Measurements from ENCODE around the gene DUSP28. TPM values are rescaled to one million over a fixed set of nuclear protein-coding genes. Genes with fewer than 3 reads are reported as not detected.

DUSP28 gene
- total and polyA plus RNA-seq, 2 of the 8 experiments (the other 6 are each of a cell fraction or from before 2014, with no cell fraction given), result 2.1 to 2.3 TPM

- Histone ChIP-seq H3K36me3 (ENCODE audit: control insufficient read depth in 2 of 4, insufficient read depth in 4 of 4, low read length in 3 of 4) (no peaks in the 10 kb centered on the region; a peak in 2 of 8 replicates), H2BK12ac (ENCODE audit: low read depth, low read length) (no peak overlapping the region), H2AFZ (ENCODE audit: low read length) (no peak overlapping the region), H3K14ac (ENCODE audit: insufficient read length) (no peak overlapping the region), H3K4me1 (replicated peaks in 1 of 4; ENCODE audit: control insufficient read depth in 3 of 4, insufficient read depth in 4 of 4, low read length in 3 of 4) (no peaks in the 10 kb centered on the region), H3K23me2 (ENCODE audit: low read depth, low read length) (peaks cover 7% of the 10 kb centered on the region; the same call in 1 of the 2 replicates), H3K4ac (replicated peaks; ENCODE audit: insufficient read length, low read depth, low read length) (no peak overlapping the region), H3K27ac (ENCODE audit: low read depth, low read length) (no peak overlapping the region), H3K9me3 (ENCODE audit: insufficient read depth in 2 of 2, low read depth in 1 of 2, low read length in 1 of 2) (peaks cover 40 to 65% of the 10 kb centered on the region in 2 experiments), H4K20me1 (replicated peaks in 1 of 2; ENCODE audit: control insufficient read depth in 1 of 2, insufficient read depth in 2 of 2, low read length in 2 of 2) (peaks cover 0 to 1% of the 10 kb centered on the region in 2 experiments), H4K8ac (ENCODE audit: extremely low read depth, insufficient read depth, low read length) (no peak overlapping the region), H3K79me1 (ENCODE audit: low read depth, low read length) (no peaks in the 10 kb centered on the region; the same call in 1 of the 2 replicates), H3K18ac (ENCODE audit: extremely low read depth, low read length) (no peak overlapping the region), H2BK5ac (ENCODE audit: low read depth, low read length) (no peak overlapping the region), H3K79me2 (ENCODE audit: control insufficient read depth in 1 of 2, insufficient read depth in 2 of 2, low read length in 2 of 2) (no peaks in the 10 kb centered on the region), H2BK15ac (ENCODE audit: low read length) (no peak overlapping the region), H2AK5ac (ENCODE audit: low read depth, low read length) (no peak overlapping the region), H2BK20ac (ENCODE audit: low read length) (no peak overlapping the region), H4K91ac (replicated peaks; ENCODE audit: insufficient read length, low read length) (no peak overlapping the region), H2BK120ac (replicated peaks; ENCODE audit: low read depth, low read length) (no peak overlapping the region), H3K9ac (replicated peaks in 1 of 4; ENCODE audit: extremely low read depth in 1 of 4, low read depth in 3 of 4, low read length in 3 of 4) (no peak overlapping the region), H3K23ac (ENCODE audit: insufficient read length) (no peak overlapping the region), H3K27me3 (replicated peaks in 1 of 4; ENCODE audit: control insufficient read depth in 3 of 4, extremely low read depth in 1 of 4, insufficient read depth in 3 of 4, low read length in 3 of 4) (no peaks in the 10 kb centered on the region), H3K4me2 (ENCODE audit: insufficient read depth in 1 of 2, low read depth in 2 of 2, low read length in 2 of 2) (no peak overlapping the region), H4K5ac (ENCODE audit: insufficient read length, low read depth, low read length) (no peak overlapping the region), H3K4me3 (ENCODE audit: extremely low read depth in 1 of 4, insufficient read depth in 2 of 4, low read depth in 3 of 4, low read length in 4 of 4) (no peak overlapping the region), H3K56ac (replicated peaks; ENCODE audit: insufficient read length, low read depth, low read length) (no peak overlapping the region)
- ChIA-PET CTCF (ENCODE audit: partially characterized antibody) (interaction anchor here (0.5 to 1.8 kb wide), 3 partner anchors 15 to 51 kb away, joined by 3 to 6 read pairs (median 3); no protein-coding TSS in a partner anchor), POLR2A (ENCODE audit: partially characterized antibody) (interaction anchor here (1.6 kb wide), 1 partner anchor 9 kb away, joined by 3 read pairs; no protein-coding TSS in a partner anchor)
- WGBS, 2 experiments (ENCODE audit: extremely low coverage in 1 of 2, insufficient coverage in 1 of 2, insufficient read length in 1 of 2, insufficient replicate concordance in 2 of 2, low coverage in 1 of 2, low lambda C conversion rate in 2 of 2, missing lambda C conversion rate in 1 of 2), result 84% methylated on average over 13 of the region's 13 CpGs; no CpG with 5 or more reads in 1 of the 2 experiments
- DNase-seq (ENCODE audit: low read depth in 1 of 2, low spot score in 2 of 2), result no peak
- FAIRE-seq, result no peak
- TF ChIP-seq POU5F1 (IDR thresholded peaks at IDR 0.05; ENCODE audit: low read depth, low read length), result no peak
- TF ChIP-seq CHD2 (IDR thresholded peaks at IDR 0.05; ENCODE audit: low read length), result no peak
- no peak for TF ChIP-seq GABPA (IDR thresholded peaks at IDR 0.05; ENCODE audit: borderline replicate concordance, insufficient read depth, low read length)
- no peak for TF ChIP-seq SIRT6 (IDR thresholded peaks at IDR 0.05; ENCODE audit: low read length)
- no peak for TF ChIP-seq ZNF274 (IDR thresholded peaks at IDR 0.05; ENCODE audit: borderline replicate concordance, extremely low read depth, low read length)
- no peak for TF ChIP-seq TAF1 (IDR thresholded peaks at IDR 0.05; ENCODE audit: low read depth, low read length)
- TF ChIP-seq KDM4A (IDR thresholded peaks at IDR 0.05; ENCODE audit: low read depth, low read length, severe bottlenecking), result no peak
- TF ChIP-seq KDM1A (IDR thresholded peaks at IDR 0.05; ENCODE audit: borderline replicate concordance, low read length), result no peak
- TF ChIP-seq BRCA1 (IDR thresholded peaks at IDR 0.05; ENCODE audit: low read depth, low read length), result no peak
- TF ChIP-seq NANOG (IDR thresholded peaks at IDR 0.05; ENCODE audit: insufficient read depth, low read depth, low read length, poor library complexity, severe bottlenecking), result no peak
- TF ChIP-seq CEBPB (IDR thresholded peaks at IDR 0.05; ENCODE audit: low read depth, low read length), result no peak
- no peak for TF ChIP-seq SAP30 (IDR thresholded peaks at IDR 0.05; ENCODE audit: insufficient read depth, insufficient replicate concordance, low read length)
- no peak for TF ChIP-seq BACH1 (IDR thresholded peaks at IDR 0.05; ENCODE audit: low read length)
- TF ChIP-seq TAF7 (optimal IDR thresholded peaks at IDR 0.05; ENCODE audit: borderline replicate concordance, low read depth, low read length), result no peak
These were observed 31.6 kb upstream of the DUSP28 start for GRCh38 chr2:240528406-240529040.

All from H1 (cell line).